HG03432 (cell line): ENCODE results near the gene ANO3.

Source experiments
- ATAC-seq: cut with Tn5 transposase; IDR thresholded peaks from one replicate; pipeline ENCODE4 v1.9.1; 2021; ENCODE audit warnings: mild to moderate bottlenecking, moderate library complexity; ENCODE audit not compliant: unreplicated experiment

The ANO3 gene

GRCh38 chr11:26700574-26701235 is 368.8 kb downstream of the ANO3 start:
- ATAC-seq = no peak

GRCh38 chr11:26702406-26702805 is 370.5 kb downstream of the ANO3 start:
- no peak for ATAC-seq

DNA sequence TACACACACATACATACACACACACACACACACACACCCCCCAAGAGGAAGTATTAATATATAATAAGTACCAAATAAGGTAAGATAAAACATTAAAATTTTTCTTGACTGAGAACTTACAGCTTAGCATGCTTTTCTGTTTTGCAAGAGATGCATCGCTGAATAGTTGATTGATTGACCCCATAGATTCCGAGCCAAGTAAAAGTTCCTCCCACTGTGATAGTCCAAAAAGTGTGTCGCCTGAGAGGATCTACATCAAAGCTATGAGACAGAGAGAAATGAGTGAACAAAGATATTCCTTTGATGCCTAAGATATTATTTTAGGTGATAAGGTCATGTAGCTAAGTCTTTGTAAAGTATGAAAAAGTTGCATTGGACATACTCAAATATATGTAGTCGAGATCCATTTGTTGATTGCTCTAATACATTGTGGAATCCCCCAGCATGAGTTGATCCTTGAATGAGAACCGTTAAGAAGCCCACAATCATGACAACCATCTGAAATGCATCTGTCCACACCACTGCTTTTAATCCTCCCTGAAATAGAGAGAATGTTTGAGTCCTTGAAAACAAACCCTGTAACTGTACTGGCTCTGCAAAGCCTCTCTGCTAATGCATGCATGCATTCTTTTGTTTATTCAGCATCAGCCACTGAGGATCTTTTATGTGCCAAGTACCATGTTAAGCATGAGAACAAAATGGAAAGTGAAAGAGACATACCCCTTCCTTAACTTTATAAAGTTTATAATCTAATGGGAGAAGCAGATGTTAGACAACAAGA is 371.7 kb downstream of the ANO3 start:
- ATAC-seq = no peak

DNA sequence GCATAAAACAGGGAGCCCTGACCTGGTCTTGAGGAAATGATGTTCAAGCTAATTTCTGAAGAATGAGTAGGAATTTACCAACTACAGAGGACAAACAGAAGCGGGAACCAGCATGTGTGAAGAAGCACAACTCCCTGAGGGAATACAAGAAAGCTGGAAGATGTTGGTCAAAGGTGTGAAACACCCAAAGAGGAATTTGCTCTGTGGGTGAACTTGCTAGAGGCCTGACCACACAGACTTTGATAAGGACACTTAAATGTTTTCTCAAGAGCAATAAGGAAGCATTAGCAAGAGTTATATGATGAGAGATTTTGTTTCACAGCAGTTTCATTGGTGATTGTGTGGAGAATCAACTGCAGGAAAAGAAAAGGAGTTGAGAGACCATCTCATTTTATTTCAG is 372.3 kb downstream of the ANO3 start:
- ATAC-seq = no peak

DNA sequence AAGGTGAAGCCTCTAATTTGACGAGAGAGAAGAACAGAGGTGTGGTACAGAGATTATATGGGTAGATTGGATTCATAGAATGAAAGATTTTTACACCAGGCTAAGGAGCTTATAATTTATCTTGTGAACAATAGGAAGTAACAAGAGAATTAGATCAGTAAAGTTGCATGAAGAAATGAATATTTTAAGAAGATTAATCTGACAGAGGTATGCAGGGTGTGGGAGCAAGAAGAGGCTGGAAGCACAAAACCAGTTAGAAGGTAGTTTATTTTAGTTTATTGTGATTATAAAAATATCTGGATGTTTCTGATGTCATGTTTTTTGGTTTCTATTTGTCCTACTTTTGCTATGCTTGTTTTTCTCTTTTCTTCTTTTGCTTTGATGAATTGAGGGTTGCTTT is 374.3 kb downstream of the ANO3 start:
- ATAC-seq = no peak

GRCh38 chr11:26708736-26709456 is 377.0 kb downstream of the ANO3 start:
- ATAC-seq = no peak

DNA sequence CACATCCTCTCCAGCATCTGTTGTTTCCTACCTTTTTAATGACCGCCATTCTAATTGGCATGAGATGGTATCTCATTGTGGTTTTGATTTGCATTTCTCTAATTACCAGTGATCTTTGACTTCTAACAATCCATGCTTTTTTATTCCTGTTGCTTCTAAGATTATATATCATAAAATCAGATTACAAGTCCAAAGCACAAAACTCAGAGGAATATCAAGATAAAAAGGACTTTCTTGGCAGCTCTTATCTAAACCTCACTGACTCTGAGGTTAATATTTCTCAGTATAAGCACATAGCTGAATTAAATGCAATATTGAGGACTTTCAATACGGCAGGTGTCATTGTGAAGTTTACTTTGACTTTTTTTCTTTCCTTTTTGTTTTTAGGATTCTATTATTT is 378.6 kb downstream of the ANO3 start:
- no peak for ATAC-seq

GRCh38 chr11:26712497-26712896 is 380.6 kb downstream of the ANO3 start:
- no peak for ATAC-seq
